ENCODE measurements around the gene LRRC53. TPM values are rescaled to one million over a fixed set of nuclear protein-coding genes. Genes with fewer than 3 reads are reported as not detected.

LRRC53 gene
- total RNA-seq, 1 donor from 2014 or later, result not detected

GRCh38 chr1:74453277-74453676 is 59.1 kb downstream of the LRRC53 start:
- DNase-seq (ENCODE audit: low spot score), result no peak
- no peaks in the 10 kb centered on the region for H3K9me3 Mint-ChIP-seq
- no peaks in the 10 kb centered on the region for H3K27me3 Mint-ChIP-seq (ENCODE audit: insufficient read depth)
- intact Hi-C loops (cut with micrococcal nuclease), result no loop called here
- H3K4me1 Mint-ChIP-seq (ENCODE audit: low read depth), result no peaks in the 10 kb centered on the region
- H3K27ac Mint-ChIP-seq, result no peak overlapping the region
- H3K36me3 Mint-ChIP-seq (ENCODE audit: low read depth), result no peaks in the 10 kb centered on the region
- H3K4me3 Mint-ChIP-seq, result no peak overlapping the region

DNA sequence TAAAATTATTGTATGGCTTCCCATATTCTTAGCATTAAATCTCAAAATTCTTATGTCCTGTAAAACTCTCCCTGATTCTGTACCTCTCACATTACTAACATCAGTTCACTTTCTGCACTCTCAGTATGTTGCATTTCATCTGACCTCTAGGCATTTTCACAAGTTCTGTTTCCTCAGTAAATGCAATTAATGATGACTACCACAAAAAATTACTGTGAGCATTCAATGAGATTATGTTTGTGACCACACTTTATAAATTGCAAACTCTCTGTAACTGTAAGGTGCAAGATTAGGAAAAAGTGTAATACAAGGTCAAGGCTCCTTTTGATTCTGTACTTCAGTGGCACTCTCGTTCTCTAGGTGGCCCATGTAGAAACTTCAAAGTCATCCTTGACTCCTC is 60.4 kb downstream of the LRRC53 start:
- no peaks in the 10 kb centered on the region for H3K9me3 Mint-ChIP-seq
- intact Hi-C loops (cut with micrococcal nuclease), result no loop called here
- no peak for DNase-seq (ENCODE audit: low spot score)
- H3K27me3 Mint-ChIP-seq (ENCODE audit: insufficient read depth), result no peaks in the 10 kb centered on the region
- no peaks in the 10 kb centered on the region for H3K36me3 Mint-ChIP-seq (ENCODE audit: low read depth)
- H3K4me1 Mint-ChIP-seq (ENCODE audit: low read depth), result no peaks in the 10 kb centered on the region
- no peak overlapping the region for H3K4me3 Mint-ChIP-seq
- H3K27ac Mint-ChIP-seq, result no peak overlapping the region

- DNase-seq (ENCODE audit: low spot score), result no peak
- H3K27me3 Mint-ChIP-seq (ENCODE audit: insufficient read depth), result peaks cover 2% of the 10 kb centered on the region
- no peak overlapping the region for H3K27ac Mint-ChIP-seq
- H3K4me3 Mint-ChIP-seq, result no peak overlapping the region
- H3K9me3 Mint-ChIP-seq, result no peaks in the 10 kb centered on the region
- intact Hi-C loops (cut with micrococcal nuclease), result no loop called here
- H3K36me3 Mint-ChIP-seq (ENCODE audit: low read depth), result no peaks in the 10 kb centered on the region
- H3K4me1 Mint-ChIP-seq (ENCODE audit: low read depth), result no peaks in the 10 kb centered on the region
Measured at GRCh38 chr1:74437035-74437434, 75.4 kb downstream of the LRRC53 start.

- H3K4me1 Mint-ChIP-seq (ENCODE audit: low read depth), result no peaks in the 10 kb centered on the region
- H3K9me3 Mint-ChIP-seq, result no peaks in the 10 kb centered on the region
- peaks cover 2% of the 10 kb centered on the region for H3K27me3 Mint-ChIP-seq (ENCODE audit: insufficient read depth)
- no peak for DNase-seq (ENCODE audit: low spot score)
- H3K27ac Mint-ChIP-seq, result no peak overlapping the region
- H3K36me3 Mint-ChIP-seq (ENCODE audit: low read depth), result no peaks in the 10 kb centered on the region
- H3K4me3 Mint-ChIP-seq, result no peak overlapping the region
- intact Hi-C loops (cut with micrococcal nuclease), result no loop called here
Measured at GRCh38 chr1:74436078-74436477, 76.3 kb downstream of the LRRC53 start.

DNA sequence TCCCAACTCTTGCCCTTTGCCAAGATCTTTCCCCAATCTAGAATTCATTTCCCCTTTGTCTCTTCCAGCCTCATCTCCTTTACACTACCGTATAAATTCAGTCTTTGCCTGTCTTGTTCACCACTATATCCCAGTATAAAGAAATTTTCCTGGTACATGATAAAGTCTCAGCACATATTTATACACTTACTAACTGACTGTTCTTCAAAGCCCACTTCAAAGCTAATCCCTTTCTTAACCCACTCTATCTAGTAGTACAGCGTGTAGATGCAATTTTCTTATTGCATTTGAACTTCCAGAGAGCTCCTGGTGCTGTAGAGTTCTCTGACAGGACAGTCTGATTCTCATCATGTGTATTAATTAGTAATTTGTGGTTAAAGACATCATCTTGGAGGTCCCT is 78.1 kb downstream of the LRRC53 start:
- Mint-ChIP-seq H3K9me3 (no peaks in the 10 kb centered on the region), H3K4me1 (ENCODE audit: low read depth) (no peaks in the 10 kb centered on the region), H3K36me3 (ENCODE audit: low read depth) (no peaks in the 10 kb centered on the region), H3K27me3 (ENCODE audit: insufficient read depth) (peaks cover 2% of the 10 kb centered on the region), H3K4me3 (no peak overlapping the region), H3K27ac (no peak overlapping the region)
- intact Hi-C loops (cut with micrococcal nuclease), result no loop called here
- DNase-seq (ENCODE audit: low spot score), result no peak

- Mint-ChIP-seq H3K36me3 (ENCODE audit: low read depth) (no peaks in the 10 kb centered on the region), H3K4me3 (no peak overlapping the region)
Measured at GRCh38 chr1:74432325-74432724, 80.1 kb downstream of the LRRC53 start.

DNA sequence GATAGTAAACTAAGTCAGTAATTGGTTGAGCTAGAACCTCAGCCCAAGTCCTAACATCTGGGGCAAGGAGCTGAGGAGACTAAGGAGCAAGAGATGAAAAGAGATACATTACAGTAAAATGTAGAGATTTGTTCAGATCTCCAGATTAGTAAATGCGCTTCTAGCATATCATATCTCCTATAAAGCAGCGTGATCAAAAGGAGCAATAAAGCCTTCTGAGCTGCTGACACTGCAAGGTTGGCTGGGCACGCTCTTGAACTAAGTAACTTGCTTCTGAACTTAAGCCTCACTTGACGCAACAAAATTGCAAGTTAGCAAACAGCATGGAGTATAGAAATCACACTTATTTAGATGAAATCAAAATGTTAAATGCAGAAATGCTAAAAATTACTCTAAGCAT is 80.9 kb downstream of the LRRC53 start:
- intact Hi-C loops (cut with micrococcal nuclease), result no loop called here
- Mint-ChIP-seq H3K27ac (no peak overlapping the region), H3K4me3 (no peak overlapping the region), H3K9me3 (no peaks in the 10 kb centered on the region), H3K27me3 (ENCODE audit: insufficient read depth) (no peaks in the 10 kb centered on the region), H3K36me3 (ENCODE audit: low read depth) (no peaks in the 10 kb centered on the region), H3K4me1 (ENCODE audit: low read depth) (no peaks in the 10 kb centered on the region)
- DNase-seq (ENCODE audit: low spot score), result no peak

More at GRCh38 chr1:74432325-74432724, 80.1 kb downstream of the LRRC53 start:
- H3K27me3 Mint-ChIP-seq (ENCODE audit: insufficient read depth), result peaks cover 2% of the 10 kb centered on the region
- no peaks in the 10 kb centered on the region for H3K9me3 Mint-ChIP-seq
- no peaks in the 10 kb centered on the region for H3K4me1 Mint-ChIP-seq (ENCODE audit: low read depth)
- intact Hi-C loops (cut with micrococcal nuclease), result no loop called here
- no peak overlapping the region for H3K27ac Mint-ChIP-seq
- DNase-seq (ENCODE audit: low spot score), result no peak

- DNase-seq (ENCODE audit: low spot score), result no peak
- Mint-ChIP-seq H3K27ac (no peak overlapping the region), H3K4me1 (ENCODE audit: low read depth) (no peaks in the 10 kb centered on the region), H3K4me3 (no peak overlapping the region), H3K36me3 (ENCODE audit: low read depth) (no peaks in the 10 kb centered on the region), H3K9me3 (no peaks in the 10 kb centered on the region), H3K27me3 (ENCODE audit: insufficient read depth) (no peaks in the 10 kb centered on the region)
- intact Hi-C loops (cut with micrococcal nuclease), result no loop called here
Measured at GRCh38 chr1:74430342-74430934, 82.0 kb downstream of the LRRC53 start.

- intact Hi-C loops (cut with micrococcal nuclease), result no loop called here
- Mint-ChIP-seq H3K36me3 (ENCODE audit: low read depth) (no peaks in the 10 kb centered on the region), H3K27me3 (ENCODE audit: insufficient read depth) (no peaks in the 10 kb centered on the region), H3K4me3 (no peak overlapping the region), H3K9me3 (no peaks in the 10 kb centered on the region), H3K4me1 (ENCODE audit: low read depth) (no peaks in the 10 kb centered on the region), H3K27ac (no peak overlapping the region)
- DNase-seq (ENCODE audit: low spot score), result no peak
Measured at GRCh38 chr1:74429580-74429979, 82.8 kb downstream of the LRRC53 start.

DNA sequence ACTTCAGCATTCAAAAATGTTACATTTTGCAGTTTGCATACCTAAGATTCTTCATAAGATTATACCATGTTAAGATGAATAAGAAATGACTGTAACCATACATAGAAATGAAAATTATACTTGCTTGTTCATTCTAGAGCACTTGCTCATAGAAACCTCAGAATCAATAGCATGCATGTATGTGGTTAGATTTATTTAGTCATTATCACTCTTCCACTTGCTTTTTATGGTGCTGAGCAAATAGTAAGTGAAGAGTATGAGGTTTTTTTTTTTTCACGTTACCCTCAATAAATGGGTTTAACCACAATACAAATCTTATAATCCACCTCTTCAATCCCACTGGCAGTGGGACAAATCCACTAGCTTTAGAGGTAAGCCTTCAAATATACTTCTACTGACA is 84.7 kb downstream of the LRRC53 start:
- Mint-ChIP-seq H3K27me3 (ENCODE audit: insufficient read depth) (no peaks in the 10 kb centered on the region), H3K27ac (no peak overlapping the region), H3K9me3 (no peaks in the 10 kb centered on the region), H3K36me3 (ENCODE audit: low read depth) (no peaks in the 10 kb centered on the region), H3K4me3 (no peak overlapping the region), H3K4me1 (ENCODE audit: low read depth) (no peaks in the 10 kb centered on the region)
- DNase-seq (ENCODE audit: low spot score), result no peak
- intact Hi-C loops (cut with micrococcal nuclease), result no loop called here

- intact Hi-C loops (cut with micrococcal nuclease), result no loop called here
- Mint-ChIP-seq H3K9me3 (no peaks in the 10 kb centered on the region), H3K27me3 (ENCODE audit: insufficient read depth) (no peaks in the 10 kb centered on the region), H3K36me3 (ENCODE audit: low read depth) (no peaks in the 10 kb centered on the region), H3K27ac (no peak overlapping the region), H3K4me1 (ENCODE audit: low read depth) (no peaks in the 10 kb centered on the region), H3K4me3 (no peak overlapping the region)
- DNase-seq (ENCODE audit: low spot score), result no peak
Measured at GRCh38 chr1:74426208-74426937, 86.0 kb downstream of the LRRC53 start.

- intact Hi-C loops (cut with micrococcal nuclease), result no loop called here
- no peak overlapping the region for H3K27ac Mint-ChIP-seq
- H3K27me3 Mint-ChIP-seq (ENCODE audit: insufficient read depth), result no peaks in the 10 kb centered on the region
- DNase-seq (ENCODE audit: low spot score), result no peak
- H3K9me3 Mint-ChIP-seq, result no peaks in the 10 kb centered on the region
- no peak overlapping the region for H3K4me3 Mint-ChIP-seq
- no peaks in the 10 kb centered on the region for H3K36me3 Mint-ChIP-seq (ENCODE audit: low read depth)
- H3K4me1 Mint-ChIP-seq (ENCODE audit: low read depth), result no peaks in the 10 kb centered on the region
Measured at GRCh38 chr1:74425676-74426075, 86.7 kb downstream of the LRRC53 start.

DNA sequence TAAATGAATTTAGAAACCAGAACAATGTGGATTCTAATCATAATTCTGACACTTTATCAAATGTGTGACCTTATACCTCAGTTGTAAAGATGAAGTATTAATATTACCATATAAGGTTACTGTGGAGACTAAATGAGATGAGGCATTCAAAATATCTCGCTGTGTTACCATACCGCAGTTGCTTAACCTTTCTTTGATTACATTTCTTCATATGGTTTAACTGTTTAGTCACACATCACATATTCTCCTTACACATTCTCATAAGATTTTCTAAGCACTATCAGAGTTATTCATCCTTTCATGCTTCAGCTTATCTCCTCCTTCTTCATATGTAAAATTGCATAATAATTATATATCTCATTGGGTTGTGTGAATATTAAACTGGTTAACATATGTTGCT is 88.9 kb downstream of the LRRC53 start:
- Mint-ChIP-seq H3K36me3 (ENCODE audit: low read depth) (no peaks in the 10 kb centered on the region), H3K4me1 (ENCODE audit: low read depth) (no peaks in the 10 kb centered on the region), H3K4me3 (no peak overlapping the region), H3K9me3 (no peaks in the 10 kb centered on the region), H3K27ac (no peak overlapping the region), H3K27me3 (ENCODE audit: insufficient read depth) (no peaks in the 10 kb centered on the region)
- intact Hi-C loops (cut with micrococcal nuclease), result no loop called here
- no peak for DNase-seq (ENCODE audit: low spot score)
